Measurements from ENCODE around the gene TAX1BP3.
A peak's percentile ranks its signal among the peaks of the same experiment; 100 is the strongest.

The TAX1BP3 gene

GRCh38 chr17:3639981-3640596, 28.3 kb downstream of the TAX1BP3 start:
- intact Hi-C loops (cut with micrococcal nuclease): loop anchor here (1.0 kb wide), 1 partner anchor 28 kb away; the partner anchor contains the start of genes EMC6 and TAX1BP3
- H3K4me3 Mint-ChIP-seq: peak overlapping the region; percentile 65
- peak overlapping the region; percentile 97 for H3K27ac Mint-ChIP-seq
- peaks cover 99% of the 10 kb centered on the region for H3K36me3 Mint-ChIP-seq (ENCODE audit: low read depth)
- H3K27me3 Mint-ChIP-seq: no peaks in the 10 kb centered on the region
- H3K4me1 Mint-ChIP-seq (ENCODE audit: low read depth): peaks cover 81% of the 10 kb centered on the region
- no peaks in the 10 kb centered on the region for H3K9me3 Mint-ChIP-seq

GRCh38 chr17:3636908-3637373, 31.4 kb downstream of the TAX1BP3 start:
- Mint-ChIP-seq H3K36me3 (ENCODE audit: low read depth) (peaks cover 95% of the 10 kb centered on the region), H3K9me3 (no peaks in the 10 kb centered on the region), H3K27ac (peak overlapping the region; percentile 97), H3K27me3 (no peaks in the 10 kb centered on the region), H3K4me3 (peak overlapping the region; percentile 97), H3K4me1 (ENCODE audit: low read depth) (peaks cover 77% of the 10 kb centered on the region)
- intact Hi-C loops (cut with micrococcal nuclease): no loop called here

- no peaks in the 10 kb centered on the region for H3K9me3 Mint-ChIP-seq
- H3K4me3 Mint-ChIP-seq: peak within 1 kb of the TSS; percentile 97
- intact Hi-C loops (cut with micrococcal nuclease): no loop called here
- H3K27me3 Mint-ChIP-seq: no peaks in the 10 kb centered on the region
- peak within 1 kb of the TSS; percentile 97 for H3K27ac Mint-ChIP-seq
- H3K4me1 Mint-ChIP-seq (ENCODE audit: low read depth): peaks cover 74% of the 10 kb centered on the region
- H3K36me3 Mint-ChIP-seq (ENCODE audit: low read depth): peaks cover 90% of the 10 kb centered on the region
Measured at GRCh38 chr17:3636154-3636907, 32.0 kb downstream of the TAX1BP3 start, which contains the start of the genes CTNS and SHPK. Gene CTNS, plus strand, starts transcription at chr17:3636760. Its CDS starts 3,447 bp downstream, at chr17:3640207. Gene SHPK, minus strand, starts transcription at chr17:3636250. Its CDS starts 31 bp downstream, at chr17:3636219.

GRCh38 chr17:3635474-3636153, 32.8 kb downstream of the TAX1BP3 start:
- intact Hi-C loops (cut with micrococcal nuclease): no loop called here
- Mint-ChIP-seq H3K4me1 (ENCODE audit: low read depth) (peaks cover 75% of the 10 kb centered on the region), H3K4me3 (peak overlapping the region; percentile 97), H3K27ac (peak overlapping the region; percentile 97), H3K9me3 (no peaks in the 10 kb centered on the region), H3K36me3 (ENCODE audit: low read depth) (peaks cover 83% of the 10 kb centered on the region), H3K27me3 (no peaks in the 10 kb centered on the region)

GRCh38 chr17:3632287-3632686, 36.1 kb downstream of the TAX1BP3 start:
- intact Hi-C loops (cut with micrococcal nuclease): no loop called here
- Mint-ChIP-seq H3K36me3 (ENCODE audit: low read depth) (peaks cover 81% of the 10 kb centered on the region), H3K4me1 (ENCODE audit: low read depth) (peaks cover 57% of the 10 kb centered on the region), H3K9me3 (no peaks in the 10 kb centered on the region), H3K27ac (peak overlapping the region; percentile 67), H3K27me3 (no peaks in the 10 kb centered on the region), H3K4me3 (no peak overlapping the region)

GRCh38 chr17:3630781-3631180, 37.6 kb downstream of the TAX1BP3 start:
- Mint-ChIP-seq H3K27me3 (no peaks in the 10 kb centered on the region), H3K36me3 (ENCODE audit: low read depth) (peaks cover 81% of the 10 kb centered on the region), H3K4me1 (ENCODE audit: low read depth) (peaks cover 53% of the 10 kb centered on the region), H3K4me3 (peak overlapping the region; percentile 63), H3K9me3 (no peaks in the 10 kb centered on the region), H3K27ac (peak overlapping the region; percentile 94)
- intact Hi-C loops (cut with micrococcal nuclease): no loop called here

GRCh38 chr17:3627769-3628167, 40.6 kb downstream of the TAX1BP3 start:
- Mint-ChIP-seq H3K4me3 (no peak overlapping the region), H3K27me3 (no peaks in the 10 kb centered on the region), H3K36me3 (ENCODE audit: low read depth) (peaks cover 84% of the 10 kb centered on the region), H3K9me3 (no peaks in the 10 kb centered on the region), H3K27ac (no peak overlapping the region), H3K4me1 (ENCODE audit: low read depth) (peaks cover 34% of the 10 kb centered on the region)
- intact Hi-C loops (cut with micrococcal nuclease): no loop called here

- Mint-ChIP-seq H3K9me3 (no peaks in the 10 kb centered on the region), H3K4me1 (ENCODE audit: low read depth) (peaks cover 27% of the 10 kb centered on the region), H3K27ac (no peak overlapping the region), H3K27me3 (no peaks in the 10 kb centered on the region), H3K4me3 (no peak overlapping the region), H3K36me3 (ENCODE audit: low read depth) (peaks cover 86% of the 10 kb centered on the region)
- intact Hi-C loops (cut with micrococcal nuclease): no loop called here
Measured at GRCh38 chr17:3626831-3627768, 41.3 kb downstream of the TAX1BP3 start.

GRCh38 chr17:3622977-3623594, 45.3 kb downstream of the TAX1BP3 start:
- intact Hi-C loops (cut with micrococcal nuclease): no loop called here
- H3K27ac Mint-ChIP-seq: no peak overlapping the region
- no peaks in the 10 kb centered on the region for H3K9me3 Mint-ChIP-seq
- peaks cover 4% of the 10 kb centered on the region for H3K4me1 Mint-ChIP-seq (ENCODE audit: low read depth)
- peaks cover 100% of the 10 kb centered on the region for H3K36me3 Mint-ChIP-seq (ENCODE audit: low read depth)
- no peak overlapping the region for H3K4me3 Mint-ChIP-seq
- no peaks in the 10 kb centered on the region for H3K27me3 Mint-ChIP-seq

- Mint-ChIP-seq H3K4me1 (ENCODE audit: low read depth) (peaks cover 4% of the 10 kb centered on the region), H3K36me3 (ENCODE audit: low read depth) (peaks cover 100% of the 10 kb centered on the region), H3K4me3 (no peak overlapping the region), H3K9me3 (no peaks in the 10 kb centered on the region), H3K27ac (no peak overlapping the region), H3K27me3 (no peaks in the 10 kb centered on the region)
- intact Hi-C loops (cut with micrococcal nuclease): no loop called here
Measured at GRCh38 chr17:3621146-3621720, 47.1 kb downstream of the TAX1BP3 start.

- H3K36me3 Mint-ChIP-seq (ENCODE audit: low read depth): peaks cover 100% of the 10 kb centered on the region
- no peaks in the 10 kb centered on the region for H3K4me1 Mint-ChIP-seq (ENCODE audit: low read depth)
- H3K9me3 Mint-ChIP-seq: no peaks in the 10 kb centered on the region
- intact Hi-C loops (cut with micrococcal nuclease): no loop called here
- H3K27me3 Mint-ChIP-seq: no peaks in the 10 kb centered on the region
- H3K27ac Mint-ChIP-seq: no peak overlapping the region
- no peak overlapping the region for H3K4me3 Mint-ChIP-seq
Measured at GRCh38 chr17:3615160-3615870, 53.1 kb downstream of the TAX1BP3 start.

- no peaks in the 10 kb centered on the region for H3K27me3 Mint-ChIP-seq
- H3K36me3 Mint-ChIP-seq (ENCODE audit: low read depth): peaks cover 100% of the 10 kb centered on the region
- intact Hi-C loops (cut with micrococcal nuclease): no loop called here
- H3K27ac Mint-ChIP-seq: no peak overlapping the region
- no peak overlapping the region for H3K4me3 Mint-ChIP-seq
- no peaks in the 10 kb centered on the region for H3K9me3 Mint-ChIP-seq
- no peaks in the 10 kb centered on the region for H3K4me1 Mint-ChIP-seq (ENCODE audit: low read depth)
Measured at GRCh38 chr17:3613124-3613523, 55.3 kb downstream of the TAX1BP3 start.

Data from dendritic cell treated with granulocyte-macrophage colony-stimulating factor and Interleukin-4, amounts not matched to agents 40 ng/mL and 50 ng/mL, for 4 days (primary cell).